ENCODE measurements around the gene ELP4.

The ELP4 gene

DNA sequence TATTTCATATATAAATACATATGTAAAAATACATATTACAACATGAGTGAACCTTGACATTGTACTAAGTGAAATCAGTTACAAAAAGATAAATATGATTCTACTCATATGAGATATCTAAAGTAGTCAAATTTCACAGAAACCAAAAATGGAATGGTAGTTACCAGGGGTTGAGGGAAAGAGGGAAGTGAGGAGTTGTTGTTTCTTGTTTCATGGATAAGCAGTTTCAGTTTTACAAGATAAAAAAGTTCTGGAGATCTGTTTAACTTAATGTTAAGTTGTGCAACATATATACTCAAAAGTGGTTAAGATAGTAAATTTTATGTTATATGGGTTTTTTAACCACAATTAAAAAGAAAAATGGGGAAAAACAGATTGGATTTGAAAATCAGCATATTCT is 107.7 kb downstream of the ELP4 start:
- no peak for DNase-seq (ENCODE audit: low spot score)
- TF ChIP-seq, protein P1, sequence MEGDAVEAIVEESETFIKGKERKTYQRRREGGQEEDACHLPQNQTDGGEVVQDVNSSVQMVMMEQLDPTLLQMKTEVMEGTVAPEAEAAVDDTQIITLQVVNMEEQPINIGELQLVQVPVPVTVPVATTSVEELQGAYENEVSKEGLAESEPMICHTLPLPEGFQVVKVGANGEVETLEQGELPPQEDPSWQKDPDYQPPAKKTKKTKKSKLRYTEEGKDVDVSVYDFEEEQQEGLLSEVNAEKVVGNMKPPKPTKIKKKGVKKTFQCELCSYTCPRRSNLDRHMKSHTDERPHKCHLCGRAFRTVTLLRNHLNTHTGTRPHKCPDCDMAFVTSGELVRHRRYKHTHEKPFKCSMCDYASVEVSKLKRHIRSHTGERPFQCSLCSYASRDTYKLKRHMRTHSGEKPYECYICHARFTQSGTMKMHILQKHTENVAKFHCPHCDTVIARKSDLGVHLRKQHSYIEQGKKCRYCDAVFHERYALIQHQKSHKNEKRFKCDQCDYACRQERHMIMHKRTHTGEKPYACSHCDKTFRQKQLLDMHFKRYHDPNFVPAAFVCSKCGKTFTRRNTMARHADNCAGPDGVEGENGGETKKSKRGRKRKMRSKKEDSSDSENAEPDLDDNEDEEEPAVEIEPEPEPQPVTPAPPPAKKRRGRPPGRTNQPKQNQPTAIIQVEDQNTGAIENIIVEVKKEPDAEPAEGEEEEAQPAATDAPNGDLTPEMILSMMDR (IDR thresholded peaks at IDR 0.05) = no peak
- H3K4me3 ChIP-seq = no peak overlapping the region
- H3K27ac ChIP-seq = no peak overlapping the region

DNA sequence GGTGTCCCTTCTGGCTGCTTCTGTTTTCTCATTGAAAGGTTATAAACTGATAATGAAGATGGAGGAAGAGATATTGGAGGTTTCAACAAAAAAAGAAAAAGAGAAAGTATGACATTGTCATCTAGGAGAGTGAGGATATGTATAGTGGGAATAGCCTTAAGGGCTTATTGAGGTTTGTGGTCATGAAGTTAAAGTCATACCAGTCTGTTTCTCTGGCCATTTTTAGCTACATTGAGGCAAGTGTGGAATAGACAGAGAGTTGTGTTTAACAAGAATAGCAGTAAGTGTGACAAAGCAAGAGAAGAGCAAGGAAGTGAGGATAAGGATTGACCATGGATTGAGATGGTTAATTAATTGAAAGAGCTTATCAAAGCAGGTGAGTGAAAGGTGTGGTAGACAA is 110.4 kb downstream of the ELP4 start:
- DNase-seq (ENCODE audit: low spot score) = no peak
- no peak overlapping the region for H3K27ac ChIP-seq
- H3K4me3 ChIP-seq = no peak overlapping the region
- TF ChIP-seq, protein P1 (IDR thresholded peaks at IDR 0.05) = no peak

DNA sequence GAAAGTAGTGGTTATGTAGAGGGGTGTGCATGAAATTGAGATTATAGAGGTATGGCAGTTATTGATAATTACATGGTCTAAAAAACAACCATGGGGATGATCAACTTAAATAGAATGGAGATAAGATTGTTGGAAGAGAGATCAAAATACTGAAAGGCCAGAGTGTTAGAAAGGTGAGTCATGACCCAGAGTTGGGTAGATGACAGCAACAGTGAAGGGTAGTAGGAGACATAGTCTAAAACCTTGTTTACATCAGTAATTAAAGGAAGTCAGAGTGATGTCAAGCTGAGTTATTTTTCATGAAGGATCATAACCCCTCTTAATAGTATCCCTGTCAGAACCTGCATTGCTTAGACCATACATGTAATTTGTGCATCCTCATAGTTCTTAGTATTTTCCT is 110.9 kb downstream of the ELP4 start:
- no peak for DNase-seq (ENCODE audit: low spot score)
- TF ChIP-seq, protein P1 (IDR thresholded peaks at IDR 0.05) = no peak
- Histone ChIP-seq H3K27ac (no peak overlapping the region), H3K4me3 (no peak overlapping the region)

DNA sequence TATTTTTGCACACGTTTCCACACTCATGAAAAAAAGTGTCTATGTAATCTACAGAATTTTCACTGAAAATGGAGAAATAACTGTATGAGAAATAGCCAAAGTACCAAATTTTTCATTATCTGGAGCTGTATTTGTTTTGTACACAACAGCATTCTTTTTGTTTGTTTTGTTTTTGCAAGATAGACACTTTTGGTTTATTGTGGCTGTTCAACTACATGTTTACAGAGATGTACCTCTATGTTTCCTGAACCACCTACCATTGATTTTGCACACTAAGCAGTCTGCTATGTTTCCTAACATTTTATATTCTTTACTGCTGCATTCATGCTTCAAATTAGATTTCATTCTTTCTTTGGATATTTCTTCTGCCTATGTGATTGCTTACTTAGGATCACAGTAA is 116.3 kb downstream of the ELP4 start:
- Histone ChIP-seq H3K27ac (no peak overlapping the region), H3K4me3 (no peak overlapping the region)
- TF ChIP-seq, protein P1 (IDR thresholded peaks at IDR 0.05) = no peak
- no peak for DNase-seq (ENCODE audit: low spot score)

DNA sequence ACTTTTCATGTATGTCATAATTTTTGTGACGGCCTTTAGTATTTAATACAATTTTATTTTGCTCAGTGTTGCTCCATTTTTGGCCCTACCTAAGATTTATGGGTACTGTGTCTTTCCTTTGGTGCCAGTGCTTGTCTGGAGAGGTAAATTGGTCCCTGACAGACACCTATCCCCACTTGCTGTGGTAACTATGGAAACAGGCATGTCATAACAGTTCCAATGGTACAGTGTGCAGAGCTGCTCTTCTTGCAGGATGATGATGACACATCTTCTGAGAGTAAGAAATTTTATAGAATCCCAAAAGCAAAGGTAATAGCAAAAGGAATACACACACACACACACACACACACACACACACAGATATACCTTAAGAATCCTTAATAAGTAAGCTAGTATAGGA is 118.5 kb downstream of the ELP4 start:
- H3K27ac ChIP-seq = no peak overlapping the region
- TF ChIP-seq, protein P1 (IDR thresholded peaks at IDR 0.05) = no peak
- H3K4me3 ChIP-seq = no peak overlapping the region
- no peak for DNase-seq (ENCODE audit: low spot score)

DNA sequence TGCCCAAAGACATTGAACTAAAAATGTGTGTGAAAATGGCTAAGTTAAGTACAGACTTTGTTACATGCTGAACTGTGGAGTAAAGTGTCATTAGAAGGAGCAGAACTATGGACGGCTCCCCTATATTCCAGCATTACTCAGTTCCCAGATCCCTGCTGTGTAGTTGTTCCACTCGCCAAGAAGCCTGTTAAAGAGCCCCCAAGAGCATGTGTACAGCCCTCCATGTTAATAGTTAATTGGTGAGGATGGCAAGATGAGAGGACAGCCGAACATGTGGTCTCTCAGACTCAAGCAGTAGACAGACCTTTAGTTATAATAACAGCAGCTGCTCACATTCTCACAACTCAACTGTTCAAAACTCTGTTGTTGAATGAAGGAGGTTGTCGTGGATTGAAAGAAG is 127.4 kb downstream of the ELP4 start:
- H3K4me3 ChIP-seq = no peak overlapping the region
- DNase-seq (ENCODE audit: low spot score) = no peak
- no peak overlapping the region for H3K27ac ChIP-seq
- TF ChIP-seq, protein P1 (IDR thresholded peaks at IDR 0.05) = no peak

DNA sequence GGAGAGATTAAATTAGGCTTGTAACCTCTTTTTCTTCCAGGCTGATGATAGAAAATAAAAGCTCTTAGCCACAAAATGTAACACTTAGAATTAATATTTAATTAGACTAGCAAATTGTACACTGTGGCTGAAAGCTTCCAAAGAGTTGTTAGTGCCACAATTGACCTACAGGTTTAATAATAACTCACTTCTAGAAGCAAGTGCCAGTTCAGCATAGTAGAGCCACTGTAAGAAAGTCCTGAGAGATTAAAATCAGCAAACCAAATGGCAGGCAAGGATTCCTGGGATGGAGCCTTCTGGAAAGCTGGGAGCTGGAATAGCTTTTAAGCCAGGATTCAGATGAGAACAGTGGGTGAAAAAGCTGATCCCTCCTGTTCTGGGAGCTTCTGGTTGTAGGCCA is 131.0 kb downstream of the ELP4 start:
- no peak overlapping the region for H3K27ac ChIP-seq
- no peak overlapping the region for H3K4me3 ChIP-seq
- DNase-seq (ENCODE audit: low spot score) = no peak
- TF ChIP-seq, protein P1 (IDR thresholded peaks at IDR 0.05) = no peak

Data from coronary artery (tissue), 2 donors.